CD4-positive, alpha-beta T cell treated with Interleukin-6 at 100 ng/mL for 8 hours (primary cell): ENCODE results near the gene AQP7.
"Not testable (repeated sequence)": the region's sequence is repeated elsewhere in the genome, so short reads cannot be mapped to it uniquely, and the experiment has no call there.

Experiments used
- DNase-seq: peaks from one replicate; pipeline ENCODE4 v3.0.0-alpha.2; 2020; ENCODE audit warnings: mixed read lengths, low spot score

AQP7 gene

GRCh38 chr9:33374634-33375237 is 27.6 kb downstream of the AQP7 start:
- peak; percentile 72 for DNase-seq

- no peak for DNase-seq
Measured at GRCh38 chr9:33374190-33374589, 28.2 kb downstream of the AQP7 start.

GRCh38 chr9:33372900-33373299 is 29.5 kb downstream of the AQP7 start:
- no peak for DNase-seq

- DNase-seq = no peak
Measured at GRCh38 chr9:33366979-33367480, 35.3 kb downstream of the AQP7 start.

GRCh38 chr9:33364814-33365213 is 37.6 kb downstream of the AQP7 start:
- not testable (repeated sequence) for DNase-seq

- no peak for DNase-seq
Measured at GRCh38 chr9:33364127-33364526, 38.2 kb downstream of the AQP7 start.

- not testable (repeated sequence) for DNase-seq
Measured at GRCh38 chr9:33358641-33359040, 43.7 kb downstream of the AQP7 start.

- DNase-seq = no peak
Measured at GRCh38 chr9:33355933-33356332, 46.4 kb downstream of the AQP7 start.

GRCh38 chr9:33354651-33355211 is 47.6 kb downstream of the AQP7 start:
- no peak for DNase-seq

GRCh38 chr9:33351547-33351946 is 50.8 kb downstream of the AQP7 start:
- DNase-seq = no peak

GRCh38 chr9:33350310-33350709 is 52.1 kb downstream of the AQP7 start:
- DNase-seq = no peak

GRCh38 chr9:33349743-33350142 is 52.6 kb downstream of the AQP7 start:
- no peak for DNase-seq

- DNase-seq = no peak
Measured at GRCh38 chr9:33348998-33349397, 53.4 kb downstream of the AQP7 start.

- DNase-seq = no peak
Measured at GRCh38 chr9:33346564-33346963, 55.8 kb downstream of the AQP7 start.

GRCh38 chr9:33344145-33344544 is 58.2 kb downstream of the AQP7 start:
- no peak for DNase-seq

GRCh38 chr9:33341182-33341581 is 61.2 kb downstream of the AQP7 start:
- no peak for DNase-seq

GRCh38 chr9:33340186-33340585 is 62.2 kb downstream of the AQP7 start:
- no peak for DNase-seq
